HG03060 (cell line): ENCODE data around the gene DSE.

Experiments used
- ATAC-seq: cut with Tn5 transposase; IDR thresholded peaks from one replicate; pipeline ENCODE4 v1.9.1; 2021; ENCODE audit warnings: low read depth, moderate number of reproducible peaks; ENCODE audit not compliant: unreplicated experiment

The DSE gene

GRCh38 chr6:116385459-116385802 is 14.7 kb downstream of the DSE start:
- no peak for ATAC-seq

- ATAC-seq: no peak
Observed at GRCh38 chr6:116385921-116386320, 15.2 kb downstream of the DSE start.

GRCh38 chr6:116386581-116387299 is 16.0 kb downstream of the DSE start:
- no peak for ATAC-seq

DNA sequence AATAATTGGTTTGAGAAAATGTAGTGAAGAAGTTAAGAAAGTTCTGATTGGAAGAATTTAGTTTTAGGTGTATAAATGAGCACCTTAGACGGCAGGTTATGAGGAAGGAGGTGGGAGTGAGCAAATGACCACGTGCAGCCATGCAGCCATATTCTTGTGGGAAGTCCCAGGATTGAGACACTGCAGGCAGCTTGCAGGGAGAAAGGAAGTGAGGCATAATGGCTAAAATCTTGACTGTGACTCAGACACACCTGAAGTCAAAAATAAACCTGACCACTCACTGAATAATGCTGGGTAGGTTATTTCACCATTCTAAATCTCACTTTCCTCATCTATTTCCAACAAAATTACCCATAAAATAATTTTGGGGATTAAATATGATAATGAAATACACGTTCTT is 16.6 kb downstream of the DSE start:
- ATAC-seq: peak; percentile 61

GRCh38 chr6:116388924-116389323 is 18.2 kb downstream of the DSE start:
- ATAC-seq: no peak

GRCh38 chr6:116389357-116389756 is 18.6 kb downstream of the DSE start:
- no peak for ATAC-seq

DNA sequence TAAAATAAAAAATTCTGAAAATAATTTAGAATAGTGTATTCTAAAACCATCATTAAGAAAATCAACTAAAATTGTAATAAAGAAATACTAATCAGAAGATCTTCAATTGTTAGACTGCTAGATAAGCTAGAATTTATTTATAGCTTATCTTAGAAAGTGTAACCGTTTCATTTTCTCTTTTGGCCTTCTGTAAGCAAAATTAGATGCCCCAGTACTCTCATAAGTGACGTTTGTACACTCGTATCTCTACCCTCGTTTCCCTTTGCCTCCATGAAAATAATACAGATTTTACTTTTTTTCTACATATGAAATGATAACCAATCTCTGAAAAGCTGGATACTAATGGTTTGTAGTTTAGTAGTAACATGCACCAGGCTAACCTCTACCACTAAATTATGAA is 19.8 kb downstream of the DSE start:
- ATAC-seq: no peak

GRCh38 chr6:116392132-116393013 is 21.6 kb downstream of the DSE start:
- ATAC-seq: no peak

GRCh38 chr6:116393430-116393829 is 22.7 kb downstream of the DSE start:
- no peak for ATAC-seq

- no peak for ATAC-seq
Observed at GRCh38 chr6:116395647-116396046, 24.9 kb downstream of the DSE start.

DNA sequence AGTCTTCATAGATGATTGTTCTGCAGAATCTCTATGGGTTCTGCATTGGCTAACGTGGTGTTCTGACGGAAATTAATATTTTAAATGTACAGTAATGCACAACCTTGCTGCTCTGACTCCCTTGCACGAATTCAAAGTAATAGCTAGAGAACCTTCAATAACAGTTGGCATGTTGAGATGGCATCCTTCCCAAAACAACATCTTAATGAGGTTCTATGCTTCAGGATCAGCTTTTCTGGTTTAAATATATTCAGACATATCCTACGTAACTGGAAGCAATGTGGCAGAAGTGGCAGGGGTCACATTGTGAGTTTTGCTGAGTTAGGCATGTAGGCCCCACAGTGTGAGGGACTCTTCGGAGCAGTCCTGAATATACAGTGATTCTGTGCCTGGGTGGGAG is 25.7 kb downstream of the DSE start:
- no peak for ATAC-seq

GRCh38 chr6:116397914-116398313 is 27.2 kb downstream of the DSE start:
- ATAC-seq: no peak

GRCh38 chr6:116398316-116399010 is 27.7 kb downstream of the DSE start:
- no peak for ATAC-seq

GRCh38 chr6:116399287-116399686 is 28.5 kb downstream of the DSE start:
- ATAC-seq: no peak

DNA sequence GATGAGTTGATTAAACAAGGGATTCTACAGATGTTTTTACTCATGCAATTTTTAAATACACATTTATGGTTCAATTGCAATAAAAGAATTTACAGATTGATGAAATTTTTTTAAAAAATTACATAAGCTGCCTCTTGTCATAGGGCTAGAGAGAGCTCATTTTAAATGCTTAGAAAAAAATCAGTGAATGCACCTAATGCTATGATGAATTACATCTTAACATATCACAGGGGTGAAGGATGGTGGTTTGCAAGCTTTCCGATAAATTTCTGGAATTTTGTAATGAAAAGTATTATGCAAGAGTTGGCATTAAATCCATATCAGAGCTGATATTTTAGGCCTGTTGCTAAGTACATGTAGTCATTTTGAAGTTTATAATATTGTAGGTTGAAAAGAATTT is 29.6 kb downstream of the DSE start:
- no peak for ATAC-seq

- no peak for ATAC-seq
Observed at GRCh38 chr6:116402108-116402937, 31.6 kb downstream of the DSE start.

GRCh38 chr6:116403205-116403604 is 32.5 kb downstream of the DSE start:
- no peak for ATAC-seq

- no peak for ATAC-seq
Observed at GRCh38 chr6:116404696-116405095, 33.9 kb downstream of the DSE start.

GRCh38 chr6:116405138-116405537 is 34.4 kb downstream of the DSE start:
- ATAC-seq: peak; percentile 40

GRCh38 chr6:116405652-116406356 is 35.1 kb downstream of the DSE start:
- ATAC-seq: no peak
